ENCODE data around the gene RHPN2.
"Not testable (repeated sequence)": the region's sequence is repeated elsewhere in the genome, so short reads cannot be mapped to it uniquely, and the experiment has no call there.

The RHPN2 gene

DNA sequence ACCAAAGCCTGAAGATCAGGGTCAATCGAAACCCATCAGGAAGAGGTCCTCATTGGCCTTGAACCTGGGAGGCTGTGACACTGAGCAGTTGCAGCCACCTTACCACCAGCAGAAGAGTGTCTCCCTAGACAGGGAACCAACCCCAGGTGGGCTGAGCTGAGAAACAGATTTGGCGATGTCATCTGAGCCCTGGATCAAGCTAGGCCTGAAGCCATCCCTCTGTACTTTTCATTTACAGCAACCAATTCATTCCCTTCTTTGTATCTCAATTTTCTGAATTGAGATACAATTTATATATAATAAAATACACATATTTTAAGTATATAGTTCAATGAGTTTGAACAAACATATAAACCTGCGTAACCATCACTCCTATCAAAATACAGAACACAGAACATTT lies 14.6 kb downstream of the RHPN2 start:
- no peak overlapping the region for H3K4me2 ChIP-seq
- no peaks in the 10 kb centered on the region for H4K20me1 ChIP-seq (ENCODE audit: insufficient read depth)
- no peaks in the 10 kb centered on the region for H3K27me3 ChIP-seq (ENCODE audit: insufficient read depth, low read depth)
- H3K4me1 ChIP-seq (ENCODE audit: low read depth, poor library complexity, severe bottlenecking), result no peaks in the 10 kb centered on the region
- H3K27ac ChIP-seq, result no peak overlapping the region
- H3K4me3 ChIP-seq (IDR thresholded peaks at IDR 0.05; ENCODE audit: insufficient read depth, low read depth, low read length), result no peak overlapping the region
- H3K79me2 ChIP-seq (ENCODE audit: insufficient read depth, low read depth), result no peaks in the 10 kb centered on the region
- no peak overlapping the region for H2AFZ ChIP-seq (ENCODE audit: low read depth)
- no peak overlapping the region for H3K9ac ChIP-seq
- no peaks in the 10 kb centered on the region; the same call in 1 of the 2 replicates for H3K36me3 ChIP-seq (ENCODE audit: insufficient read depth)
- TF ChIP-seq CTCF (conservative IDR thresholded peaks at IDR 0.05; ENCODE audit: low read depth, low read length), result no peak

- no peaks in the 10 kb centered on the region for H3K79me2 ChIP-seq (ENCODE audit: insufficient read depth, low read depth)
- H3K4me2 ChIP-seq, result no peak overlapping the region
- H4K20me1 ChIP-seq (ENCODE audit: insufficient read depth), result no peaks in the 10 kb centered on the region
- H2AFZ ChIP-seq (ENCODE audit: low read depth), result no peak overlapping the region
- no peak for TF ChIP-seq CTCF (conservative IDR thresholded peaks at IDR 0.05; ENCODE audit: low read depth, low read length)
- H3K27ac ChIP-seq, result no peak overlapping the region
- no peaks in the 10 kb centered on the region for H3K36me3 ChIP-seq (ENCODE audit: insufficient read depth)
- no peaks in the 10 kb centered on the region for H3K4me1 ChIP-seq (ENCODE audit: low read depth, poor library complexity, severe bottlenecking)
- no peaks in the 10 kb centered on the region for H3K27me3 ChIP-seq (ENCODE audit: insufficient read depth, low read depth)
- H3K9ac ChIP-seq, result no peak overlapping the region
- H3K4me3 ChIP-seq (IDR thresholded peaks at IDR 0.05; ENCODE audit: insufficient read depth, low read depth, low read length), result no peak overlapping the region
Measured at GRCh38 chr19:33048806-33049676, 15.6 kb downstream of the RHPN2 start.

- Histone ChIP-seq H3K27ac (no peak overlapping the region), H3K27me3 (ENCODE audit: insufficient read depth, low read depth) (no peaks in the 10 kb centered on the region), H3K4me2 (no peak overlapping the region), H3K79me2 (ENCODE audit: insufficient read depth, low read depth) (no peaks in the 10 kb centered on the region), H2AFZ (ENCODE audit: low read depth) (no peak overlapping the region), H3K36me3 (ENCODE audit: insufficient read depth) (no peaks in the 10 kb centered on the region), H3K4me3 (IDR thresholded peaks at IDR 0.05; ENCODE audit: insufficient read depth, low read depth, low read length) (no peak overlapping the region), H3K4me1 (ENCODE audit: low read depth, poor library complexity, severe bottlenecking) (no peaks in the 10 kb centered on the region), H4K20me1 (ENCODE audit: insufficient read depth) (no peaks in the 10 kb centered on the region), H3K9ac (no peak overlapping the region)
- no peak for TF ChIP-seq CTCF (conservative IDR thresholded peaks at IDR 0.05; ENCODE audit: low read depth, low read length)
Measured at GRCh38 chr19:33047422-33047821, 17.3 kb downstream of the RHPN2 start.

DNA sequence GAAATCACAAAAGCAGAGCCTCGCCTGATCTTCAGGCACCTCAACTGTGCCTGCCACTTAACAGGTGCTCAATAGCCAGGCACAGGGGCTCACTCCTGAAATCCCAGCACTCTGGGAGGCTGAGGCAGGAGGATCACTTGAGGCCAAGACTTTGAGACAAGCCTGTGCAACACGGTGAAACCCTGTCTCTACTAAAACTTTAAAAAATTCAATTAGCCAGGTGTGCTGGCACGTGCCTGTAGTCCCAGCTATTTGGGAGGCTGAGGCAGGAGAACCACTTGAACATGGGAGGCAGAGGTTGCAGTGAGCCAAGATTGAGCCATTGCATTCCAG lies 22.9 kb downstream of the RHPN2 start:
- not testable (repeated sequence) for H3K4me1 ChIP-seq (ENCODE audit: low read depth, poor library complexity, severe bottlenecking); H2AFZ ChIP-seq (ENCODE audit: low read depth); H3K27me3 ChIP-seq (ENCODE audit: insufficient read depth, low read depth); H3K4me3 ChIP-seq (IDR thresholded peaks at IDR 0.05; ENCODE audit: insufficient read depth, low read depth, low read length); H3K79me2 ChIP-seq (ENCODE audit: insufficient read depth, low read depth); H4K20me1 ChIP-seq (ENCODE audit: insufficient read depth); H3K36me3 ChIP-seq (ENCODE audit: insufficient read depth); H3K4me2 ChIP-seq; H3K27ac ChIP-seq; H3K9ac ChIP-seq
